ENCODE measurements around the gene CUL5.

- TF ChIP-seq, protein P1, sequence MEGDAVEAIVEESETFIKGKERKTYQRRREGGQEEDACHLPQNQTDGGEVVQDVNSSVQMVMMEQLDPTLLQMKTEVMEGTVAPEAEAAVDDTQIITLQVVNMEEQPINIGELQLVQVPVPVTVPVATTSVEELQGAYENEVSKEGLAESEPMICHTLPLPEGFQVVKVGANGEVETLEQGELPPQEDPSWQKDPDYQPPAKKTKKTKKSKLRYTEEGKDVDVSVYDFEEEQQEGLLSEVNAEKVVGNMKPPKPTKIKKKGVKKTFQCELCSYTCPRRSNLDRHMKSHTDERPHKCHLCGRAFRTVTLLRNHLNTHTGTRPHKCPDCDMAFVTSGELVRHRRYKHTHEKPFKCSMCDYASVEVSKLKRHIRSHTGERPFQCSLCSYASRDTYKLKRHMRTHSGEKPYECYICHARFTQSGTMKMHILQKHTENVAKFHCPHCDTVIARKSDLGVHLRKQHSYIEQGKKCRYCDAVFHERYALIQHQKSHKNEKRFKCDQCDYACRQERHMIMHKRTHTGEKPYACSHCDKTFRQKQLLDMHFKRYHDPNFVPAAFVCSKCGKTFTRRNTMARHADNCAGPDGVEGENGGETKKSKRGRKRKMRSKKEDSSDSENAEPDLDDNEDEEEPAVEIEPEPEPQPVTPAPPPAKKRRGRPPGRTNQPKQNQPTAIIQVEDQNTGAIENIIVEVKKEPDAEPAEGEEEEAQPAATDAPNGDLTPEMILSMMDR (IDR thresholded peaks at IDR 0.05): no peak
- TF ChIP-seq POLR2AphosphoS5 (IDR thresholded peaks at IDR 0.05) (no peak), EP300 (IDR thresholded peaks at IDR 0.05) (no peak)
Measured at GRCh38 chr11:108034952-108035351, 26.3 kb downstream of the CUL5 start.
